T-cell (primary cell): Measurements from ENCODE around the gene MRPL14. TPM values are rescaled to one million over a fixed set of nuclear protein-coding genes. Genes with fewer than 3 reads are reported as not detected.
A peak's percentile ranks its signal among the peaks of the same experiment; 100 is the strongest.

Experiments
- ATAC-seq, 4 experiments: fragments of 200-7000 bp in 3 of 4; fragments of 150-1000 bp in 1 of 4; cut with Tn5 transposase; replicated peaks in 1 of 4; 1 replicate in 3 of 4; 2 replicates in 1 of 4; pipeline ENCODE4 v1.10.0; 2021; ENCODE audit warnings: moderate library complexity in 3 of 4, mild to moderate bottlenecking in 2 of 4, moderate number of reproducible peaks in 1 of 4
- CTCF ChIA-PET, 2 donors: fragments of 300-600 bp; sonication (Branson Sonifier 250); formaldehyde crosslinking; loops; one replicate each; lab custom pipeline; 2022; ENCODE audit warnings: antibody characterized with exemption in 2 of 2; lab: Charles Lee
- POLR2A ChIA-PET, 2 donors: fragments of 300-600 bp; sonication (Branson Sonifier 250); formaldehyde crosslinking; loops; one replicate each; lab custom pipeline; 2022; ENCODE audit warnings: antibody characterized with exemption in 2 of 2; lab: Charles Lee
- DNase-seq, 35 experiments: peaks; one replicate each; pipeline versions ENCODE4 v3.0.0 to v3.0.0-alpha.2; 2013 to 2023
- H3K27ac ChIP-seq: one replicate; pipeline ENCODE4 v1.5.1; 2013; ENCODE audit warnings: low read length
- H3K27me3 ChIP-seq, 2 experiments: replicated peaks in 1 of 2; 1 replicate in 1 of 2; 2 replicates in 1 of 2; pipeline versions ENCODE4 v1.6.1 to v1.7.0; 2013; ENCODE audit warnings: low read length in 1 of 2, mixed read lengths in 1 of 2; ENCODE audit not compliant: control insufficient read depth in 2 of 2, insufficient read depth in 2 of 2; ENCODE audit errors: extremely low read depth in 1 of 2
- H3K36me3 ChIP-seq, 2 donors: 1 replicate in 1 of 2; 2 replicates in 1 of 2; pipeline versions ENCODE4 v1.6.1 to v1.7.0; 2013; ENCODE audit warnings: low read length in 1 of 2; ENCODE audit not compliant: control insufficient read depth in 2 of 2, insufficient read depth in 1 of 2; ENCODE audit errors: extremely low read depth in 1 of 2
- H3K4me1 ChIP-seq, 2 experiments: 1 replicate in 1 of 2; 2 replicates in 1 of 2; pipeline versions ENCODE4 v1.6.1 to v1.7.0; 2013; ENCODE audit warnings: low read length in 2 of 2, mixed read lengths in 1 of 2; ENCODE audit not compliant: insufficient read depth in 2 of 2, control insufficient read depth in 1 of 2; ENCODE audit errors: extremely low read depth in 1 of 2
- H3K4me3 ChIP-seq, 2 donors: 1 replicate in 1 of 2; 2 replicates in 1 of 2; pipeline versions ENCODE4 v1.5.1 to v1.7.0; 2013; ENCODE audit warnings: mild to moderate bottlenecking in 2 of 2, low read length in 1 of 2, moderate library complexity in 1 of 2; ENCODE audit not compliant: control insufficient read depth in 1 of 2; ENCODE audit errors: extremely low read depth in 1 of 2
- H3K9me3 ChIP-seq: 2 replicates; pipeline ENCODE4 v1.7.0; 2013
- H3K27ac Mint-ChIP-seq, 2 donors: one replicate each; pipeline ENCODE4 v1.8.0; 2020 to 2021; ENCODE audit warnings: mild to moderate bottlenecking in 2 of 2, mixed read lengths in 2 of 2
- H3K27me3 Mint-ChIP-seq, 2 donors: one replicate each; pipeline ENCODE4 v1.8.0; 2021 to 2022; ENCODE audit warnings: mixed read lengths in 2 of 2
- H3K36me3 Mint-ChIP-seq: one replicate; pipeline ENCODE4 v1.8.0; 2021; ENCODE audit warnings: mixed read lengths
- H3K4me1 Mint-ChIP-seq, 3 donors: one replicate each; pipeline ENCODE4 v1.8.0; 2020 to 2022; ENCODE audit warnings: mixed read lengths in 3 of 3, mild to moderate bottlenecking in 1 of 3
- H3K4me3 Mint-ChIP-seq, 3 donors: one replicate each; pipeline ENCODE4 v1.8.0; 2020 to 2022; ENCODE audit warnings: mild to moderate bottlenecking in 3 of 3, mixed read lengths in 3 of 3, moderate library complexity in 3 of 3
- H3K9me3 Mint-ChIP-seq, 3 donors: one replicate each; pipeline ENCODE4 v1.8.0; 2020 to 2022; ENCODE audit warnings: mixed read lengths in 3 of 3
- WGBS: methylation state at CpG from one replicate; pipeline ENCODE4 v1.1.5; 2013; ENCODE audit warnings: missing lambda C conversion rate; ENCODE audit not compliant: insufficient coverage; 5-methylcytosine and 5-hydroxymethylcytosine counted together
- total RNA-seq, 35 experiments: library from RNA in 6 of 35; stranded (reverse) in 6 of 35; fragments of 120-200 nt in 1 of 35; gene quantifications; one replicate each; pipeline versions ENCODE4 v1.2.1 to v1.2.4 and lab custom pipeline; 2013 to 2026

The MRPL14 gene
- total RNA-seq, 5 donors from 2014 or later (not counting 1 experiment from before 2014, with no cell fraction given), result 12.0 to 24.2 (median 22.3) TPM

- H3K4me3 ChIP-seq, result no peak overlapping the region
- ChIA-PET POLR2A (interaction anchor here in 1 of 2 donors (0.5 kb wide), 1 partner anchor 14 kb away, joined by 3 read pairs; no protein-coding TSS in a partner anchor), CTCF (interaction anchor here (0.5 to 0.9 kb wide), 3 partner anchors 24 to 361 kb away, joined by 3 to 6 read pairs (median 6); no protein-coding TSS in a partner anchor)
- H3K4me1 Mint-ChIP-seq, result peaks cover 47 to 50% (median 48%) of the 10 kb centered on the region in 3 donors
- peaks cover 0 to 3% of the 10 kb centered on the region in 2 donors for H3K36me3 ChIP-seq
- no peaks in the 10 kb centered on the region for H3K27me3 Mint-ChIP-seq
- no peaks in the 10 kb centered on the region for H3K9me3 Mint-ChIP-seq
- 100% methylated on average over 2 of the region's 2 CpGs for WGBS
- H3K27ac Mint-ChIP-seq, result peak overlapping the region in 1 of 2 donors; percentile 52
- H3K9me3 ChIP-seq, result no peaks in the 10 kb centered on the region
- no peak for DNase-seq
- peak overlapping the region; percentile 67 to 97 (median 71) for H3K4me3 Mint-ChIP-seq
- no peak overlapping the region for H3K27ac ChIP-seq
- H3K27me3 ChIP-seq, result no peaks in the 10 kb centered on the region
- ATAC-seq, result no peak
- H3K4me1 ChIP-seq, result peaks cover 12 to 35% of the 10 kb centered on the region in 2 experiments
- H3K36me3 Mint-ChIP-seq, result peaks cover 4% of the 10 kb centered on the region
Measured at GRCh38 chr6:44129841-44130322, 2.6 kb upstream of the MRPL14 start.

DNA sequence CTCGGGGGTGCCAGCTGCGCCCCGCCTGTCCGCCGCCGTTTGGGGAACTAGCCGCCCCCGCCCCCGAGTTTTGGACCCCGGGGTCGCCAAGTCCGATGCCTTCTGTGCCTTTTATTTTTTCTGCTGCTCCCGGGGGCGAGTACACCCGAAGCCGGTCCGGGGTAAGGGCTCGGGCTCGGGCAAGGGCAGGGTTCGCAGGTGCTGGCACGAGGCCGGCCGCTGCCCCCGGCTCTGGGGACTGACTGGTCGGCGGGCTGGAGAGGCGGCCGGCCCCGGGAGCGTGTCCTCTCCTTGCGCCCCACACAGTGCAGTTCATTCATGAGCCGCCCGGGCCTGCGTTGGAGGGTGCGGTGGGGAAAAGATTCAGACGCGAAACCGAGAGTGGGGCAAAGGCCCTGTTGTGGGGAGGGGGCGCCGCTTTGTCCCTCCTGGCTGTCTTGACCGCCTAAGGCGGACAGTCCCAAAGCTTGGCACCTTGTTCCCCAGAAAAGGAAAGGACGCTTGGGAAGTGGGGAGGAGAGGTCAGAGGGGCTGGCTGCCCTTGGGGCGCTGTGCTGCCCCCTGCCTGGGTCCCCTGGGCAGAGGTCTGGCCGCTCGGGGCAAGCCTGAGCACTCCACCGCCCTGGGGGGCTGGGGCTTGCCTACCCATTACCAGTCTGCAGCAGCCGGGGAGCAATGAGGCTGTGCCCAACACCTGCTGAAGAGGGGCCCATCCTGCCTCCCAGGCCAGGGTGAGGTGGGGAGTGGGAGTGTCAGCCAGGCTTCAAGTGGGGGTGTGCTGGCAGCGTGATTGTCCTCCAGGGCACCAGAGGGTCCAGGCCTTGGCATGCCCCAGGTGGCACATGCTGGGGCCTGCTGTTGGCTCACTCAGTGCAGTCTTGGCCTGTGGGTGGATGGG is 1.0 kb upstream of the MRPL14 start:
- POLR2A ChIA-PET, result interaction anchor here in 1 of 2 donors (0.6 to 0.7 kb wide), 3 partner anchors 55 to 1107 kb away, joined by 3 to 11 read pairs (median 5); no protein-coding TSS in a partner anchor
- WGBS, result 15% methylated on average over 45 of the region's 49 CpGs
- H3K4me1 ChIP-seq, result peaks cover 27 to 43% of the 10 kb centered on the region in 2 experiments
- Mint-ChIP-seq H3K27me3 (no peaks in the 10 kb centered on the region), H3K4me3 (peak overlapping the region; percentile 71 to 97 (median 76)), H3K9me3 (no peaks in the 10 kb centered on the region), H3K36me3 (no peaks in the 10 kb centered on the region), H3K27ac (peak overlapping the region in 1 of 2 donors; percentile 39), H3K4me1 (peaks cover 60 to 64% (median 60%) of the 10 kb centered on the region in 3 donors)
- H3K9me3 ChIP-seq, result no peaks in the 10 kb centered on the region
- H3K4me3 ChIP-seq, result peak overlapping the region; percentile 84 to 86
- H3K27ac ChIP-seq, result no peak overlapping the region
- no peaks in the 10 kb centered on the region for H3K36me3 ChIP-seq
- ATAC-seq, result no peak
- CTCF ChIA-PET, result interaction anchor here in 1 of 2 donors (0.6 kb wide), 1 partner anchor 29 kb away, joined by 3 read pairs; no protein-coding TSS in a partner anchor
- no peaks in the 10 kb centered on the region for H3K27me3 ChIP-seq
- DNase-seq, result peak in 8 of 35 experiments; percentile 7 to 29 (median 16)

DNA sequence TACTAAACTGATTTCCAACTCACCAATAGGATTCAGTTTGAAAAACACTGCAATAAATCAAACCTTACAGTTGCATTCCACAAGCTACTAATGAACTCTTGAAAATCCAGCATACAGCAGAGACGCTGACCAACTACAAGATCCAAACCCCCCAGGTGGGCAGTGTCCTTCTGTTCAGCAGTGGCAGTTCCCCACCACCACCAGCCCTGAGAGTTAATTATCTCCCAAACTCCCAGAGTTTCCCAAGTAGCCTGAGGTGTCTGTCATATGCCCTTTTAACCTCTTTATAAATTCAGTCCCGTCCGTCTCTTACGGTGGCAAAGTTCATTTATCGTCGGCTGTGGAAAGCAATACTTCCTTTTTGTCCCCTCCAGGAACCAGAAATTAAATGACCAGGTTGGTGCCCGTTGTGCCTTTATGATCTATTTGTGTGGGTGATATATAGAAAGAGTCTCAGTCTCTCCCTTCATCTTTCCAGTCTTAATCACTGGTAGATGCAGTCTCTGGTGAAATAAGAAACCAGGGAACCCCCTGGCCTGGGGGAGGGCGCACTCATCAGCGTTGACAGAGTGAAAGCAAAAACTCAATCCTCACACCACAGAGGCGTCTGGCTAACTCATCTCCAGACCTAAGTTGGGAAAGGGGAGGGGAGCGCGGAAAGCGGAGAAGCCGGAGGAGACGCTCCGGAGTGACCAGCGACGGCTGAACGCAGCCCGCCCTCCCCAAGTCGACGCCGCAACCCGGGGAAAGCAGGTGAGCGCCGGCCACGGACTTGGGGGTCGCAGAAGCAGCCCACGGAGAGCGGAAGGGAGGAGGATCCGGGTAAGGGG is 717 bp downstream of the MRPL14 start:
- H3K4me3 Mint-ChIP-seq, result peak overlapping the region; percentile 88 to 99 (median 97)
- no peaks in the 10 kb centered on the region for H3K36me3 ChIP-seq
- H3K9me3 ChIP-seq, result no peaks in the 10 kb centered on the region
- peaks cover 60 to 64% (median 63%) of the 10 kb centered on the region in 3 donors for H3K4me1 Mint-ChIP-seq
- DNase-seq, result peak; percentile 11 to 86 (median 65)
- peak overlapping the region; percentile 89 to 92 for H3K4me3 ChIP-seq
- H3K36me3 Mint-ChIP-seq, result no peaks in the 10 kb centered on the region
- H3K9me3 Mint-ChIP-seq, result no peaks in the 10 kb centered on the region
- ChIA-PET POLR2A (interaction anchor here in 1 of 2 donors (0.6 kb wide), 1 partner anchor 17 kb away, joined by 3 read pairs; no protein-coding TSS in a partner anchor), CTCF (no interaction called here)
- no peaks in the 10 kb centered on the region for H3K27me3 Mint-ChIP-seq
- H3K4me1 ChIP-seq, result peaks cover 36 to 56% of the 10 kb centered on the region in 2 experiments
- no peaks in the 10 kb centered on the region for H3K27me3 ChIP-seq
- ATAC-seq, result peak; percentile 32 to 66 (median 36)
- peak overlapping the region; percentile 87 to 91 for H3K27ac Mint-ChIP-seq
- WGBS, result 6% methylated on average over 9 of the region's 31 CpGs
- H3K27ac ChIP-seq, result peak overlapping the region; percentile 94

DNA sequence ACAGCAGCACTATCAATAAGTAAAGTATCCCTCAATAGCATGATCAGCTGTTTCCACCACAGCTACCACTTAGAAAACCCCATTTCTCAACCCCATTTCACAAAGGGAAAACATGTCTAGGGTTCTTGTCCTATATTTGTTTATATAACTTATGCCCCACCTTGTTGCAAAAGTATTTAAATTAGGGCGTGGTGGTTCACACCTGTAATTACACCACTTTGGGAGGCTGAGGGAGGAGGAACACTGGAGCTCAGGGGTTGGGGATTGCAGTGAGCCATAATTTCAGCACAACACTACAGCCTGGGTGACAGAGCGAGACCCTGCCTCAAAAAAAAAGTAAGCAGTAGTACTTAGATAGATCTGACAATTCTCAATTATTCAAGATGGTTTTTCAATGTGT is 3.7 kb downstream of the MRPL14 start:
- no peaks in the 10 kb centered on the region for H3K36me3 ChIP-seq
- no CpG with 5 or more reads among the region's 2 CpGs for WGBS
- no peaks in the 10 kb centered on the region for H3K36me3 Mint-ChIP-seq
- ATAC-seq (no peak), DNase-seq (peak in 1 of 35 experiments; percentile 23)
- H3K27ac Mint-ChIP-seq, result peak overlapping the region; percentile 73 to 80
- H3K27me3 Mint-ChIP-seq, result no peaks in the 10 kb centered on the region
- H3K9me3 Mint-ChIP-seq, result no peaks in the 10 kb centered on the region
- H3K4me1 Mint-ChIP-seq, result peaks cover 74 to 75% (median 74%) of the 10 kb centered on the region in 3 donors
- H3K4me3 Mint-ChIP-seq, result peak overlapping the region; percentile 18 to 97 (median 45)
- no peaks in the 10 kb centered on the region for H3K9me3 ChIP-seq
- ChIA-PET POLR2A (interaction anchor here in 1 of 2 donors (0.9 kb wide), 1 partner anchor 8 kb away, joined by 4 read pairs; no protein-coding TSS in a partner anchor), CTCF (interaction anchor here in 1 of 2 donors (1.4 kb wide), 1 partner anchor 27 kb away, joined by 5 read pairs; no protein-coding TSS in a partner anchor)
- H3K4me1 ChIP-seq, result peaks cover 38 to 62% of the 10 kb centered on the region in 2 experiments
- H3K27me3 ChIP-seq, result no peaks in the 10 kb centered on the region
- H3K27ac ChIP-seq, result peak overlapping the region; percentile 64
- H3K4me3 ChIP-seq, result no peak overlapping the region

DNA sequence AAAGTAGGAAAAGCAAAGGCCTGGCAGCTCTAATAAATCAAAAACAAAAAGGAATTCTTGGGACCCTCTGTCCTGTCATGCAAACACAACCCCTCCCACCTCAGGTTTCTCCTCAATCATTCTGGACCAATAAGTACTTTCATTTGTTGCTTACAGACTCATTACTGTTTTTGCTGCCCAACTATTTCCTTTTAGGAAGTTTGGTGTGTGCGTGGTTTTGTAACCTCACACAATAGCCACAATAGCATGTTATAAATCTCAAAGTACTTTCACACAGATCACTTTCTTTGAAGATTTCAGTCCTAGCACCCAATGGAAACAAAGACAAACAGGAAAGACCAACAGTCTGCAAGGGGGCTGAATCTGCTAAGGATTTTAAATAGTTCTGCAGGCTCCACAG is 4.5 kb downstream of the MRPL14 start:
- no peaks in the 10 kb centered on the region for H3K9me3 Mint-ChIP-seq
- H3K27ac ChIP-seq, result peak overlapping the region; percentile 64
- WGBS, result no CpG with 5 or more reads among the region's 1 CpG
- peaks cover 0 to 4% of the 10 kb centered on the region in 2 donors for H3K36me3 ChIP-seq
- ChIA-PET CTCF (no interaction called here), POLR2A (interaction anchor here (0.9 to 1.1 kb wide), 2 partner anchors 9 to 28 kb away, joined by 4 read pairs; no protein-coding TSS in a partner anchor)
- DNase-seq (peak in 2 of 35 experiments; percentile 14 to 59), ATAC-seq (no peak)
- peaks cover 2% of the 10 kb centered on the region for H3K36me3 Mint-ChIP-seq
- H3K27me3 Mint-ChIP-seq, result no peaks in the 10 kb centered on the region
- H3K4me3 ChIP-seq, result no peak overlapping the region
- H3K9me3 ChIP-seq, result no peaks in the 10 kb centered on the region
- peak overlapping the region; percentile 73 to 80 for H3K27ac Mint-ChIP-seq
- H3K4me3 Mint-ChIP-seq, result peak overlapping the region; percentile 18 to 97 (median 45)
- peaks cover 38 to 55% of the 10 kb centered on the region in 2 experiments for H3K4me1 ChIP-seq
- no peaks in the 10 kb centered on the region for H3K27me3 ChIP-seq
- H3K4me1 Mint-ChIP-seq, result peaks cover 78 to 80% (median 79%) of the 10 kb centered on the region in 3 donors
